Body of pancreas (tissue), 4 donors: ENCODE measurements around the gene HTR2A. TPM values are rescaled to one million over a fixed set of nuclear protein-coding genes. Genes with fewer than 3 reads are reported as not detected.

Source experiments
- ATAC-seq: fragments of 150-250 bp; one replicate; pipeline ENCODE4 v1.9.1; 2016
- DNase-seq, 4 donors: peaks; one replicate each; pipeline ENCODE4 v3.0.0-alpha.2; 2019
- H3K27ac ChIP-seq, 4 donors: fragments of 200-600 bp; sonication (generic); 1 replicate in 3 of 4; 2 replicates in 1 of 4; pipeline versions ENCODE4 v1.5.1 to v1.6.1; 2016 to 2019; ENCODE audit warnings: mild to moderate bottlenecking in 1 of 4, mixed read lengths in 1 of 4, moderate library complexity in 1 of 4
- H3K27me3 ChIP-seq, 2 donors: fragments of 200-600 bp; sonication (generic); one replicate each; pipeline ENCODE4 v1.6.0; 2016; ENCODE audit warnings: mild to moderate bottlenecking in 1 of 2
- H3K36me3 ChIP-seq, 2 donors: fragments of 200-600 bp; sonication (generic); replicated peaks in 1 of 2; 2 replicates each; pipeline ENCODE4 v1.5.1; 2016; ENCODE audit warnings: low read depth in 2 of 2; ENCODE audit not compliant: insufficient read depth in 1 of 2
- H3K4me1 ChIP-seq: fragments of 200-600 bp; sonication (generic); one replicate; pipeline ENCODE4 v1.6.0; 2016
- H3K4me3 ChIP-seq, 2 donors: fragments of 200-600 bp; sonication (generic); 1 replicate in 1 of 2; 2 replicates in 1 of 2; pipeline ENCODE4 v1.5.1; 2016 to 2019
- H3K9me3 ChIP-seq, 3 donors: fragments of 200-600 bp; sonication (generic); 1 replicate in 2 of 3; 2 replicates in 1 of 3; pipeline ENCODE4 v1.5.1; 2016
- CTCF ChIP-seq, 7 experiments: fragments of 450-650 bp in 4 of 7; fragments of 200-600 bp in 3 of 7; sonication (generic) in 3 of 7; IDR thresholded peaks; one replicate each; pipeline ENCODE4 v1.5.1; 2016 to 2019; ENCODE audit warnings: antibody characterized with exemption in 7 of 7
- POLR2A ChIP-seq, 3 donors: fragments of 450-650 bp; IDR thresholded peaks; one replicate each; pipeline ENCODE4 v1.6.1; 2016; ENCODE audit warnings: antibody characterized with exemption in 3 of 3, mild to moderate bottlenecking in 2 of 3
- WGBS, 2 donors: methylation state at CpG; one replicate each; pipeline ENCODE4 v1.1.5; 2017; 5-methylcytosine and 5-hydroxymethylcytosine counted together
- intact Hi-C: fragments of 100-400 bp; cut with DNase I; formaldehyde crosslinking; loops from one replicate; pipeline ENCODE4 v1.15.1; 2023
- total RNA-seq, 2 donors: library from RNA; depleted of rRNA; stranded (reverse); fragments of >200 nt; gene quantifications; one replicate each; pipeline ENCODE4 v1.1.0, GENCODE V29; 2016

The HTR2A gene
- total RNA-seq, 2 donors from 2014 or later = 0.26 TPM; not detected in 1

DNA sequence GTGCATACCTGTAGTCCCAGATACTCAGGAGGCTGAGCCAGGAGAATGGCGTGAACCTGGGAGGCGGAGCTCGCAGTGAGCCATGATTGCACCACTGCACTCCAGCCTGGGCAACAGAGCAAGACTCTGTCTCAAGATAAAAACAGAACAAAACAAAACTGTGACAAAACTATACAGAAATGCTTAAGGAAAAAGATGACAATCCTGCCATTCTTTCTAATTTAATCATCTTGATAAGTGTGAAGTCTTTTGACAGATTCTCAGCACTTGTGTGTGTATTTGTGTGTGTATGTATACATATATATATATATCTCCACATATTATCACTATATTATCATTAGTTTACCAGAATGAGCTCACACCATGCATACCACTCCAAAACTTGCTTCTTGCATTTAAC, 12.3 kb downstream of the HTR2A start:
- H3K27ac ChIP-seq = no peak overlapping the region
- intact Hi-C loops = no loop called here
- H3K36me3 ChIP-seq = no peaks in the 10 kb centered on the region
- no peaks in the 10 kb centered on the region for H3K4me1 ChIP-seq
- WGBS, 2 donors = 75 to 79% methylated on average over 3 of the region's 3 CpGs
- no peaks in the 10 kb centered on the region for H3K27me3 ChIP-seq
- no peak for DNase-seq
- no peak for ATAC-seq
- H3K4me3 ChIP-seq = no peak overlapping the region
- H3K9me3 ChIP-seq = no peaks in the 10 kb centered on the region
- TF ChIP-seq CTCF (IDR thresholded peaks at IDR 0.05) (no peak), POLR2A (IDR thresholded peaks at IDR 0.05) (no peak)

GRCh38 chr13:46881621-46882020, 15.2 kb downstream of the HTR2A start:
- DNase-seq = no peak
- intact Hi-C loops = no loop called here
- H3K36me3 ChIP-seq = no peaks in the 10 kb centered on the region
- no peak for ATAC-seq
- no peak overlapping the region for H3K4me3 ChIP-seq
- 38 to 46% methylated on average over 2 of the region's 2 CpGs for WGBS, 2 donors
- H3K9me3 ChIP-seq = no peaks in the 10 kb centered on the region
- H3K27me3 ChIP-seq = no peaks in the 10 kb centered on the region
- H3K4me1 ChIP-seq = no peaks in the 10 kb centered on the region
- TF ChIP-seq POLR2A (IDR thresholded peaks at IDR 0.05) (no peak), CTCF (IDR thresholded peaks at IDR 0.05) (no peak)
- no peak overlapping the region for H3K27ac ChIP-seq

DNA sequence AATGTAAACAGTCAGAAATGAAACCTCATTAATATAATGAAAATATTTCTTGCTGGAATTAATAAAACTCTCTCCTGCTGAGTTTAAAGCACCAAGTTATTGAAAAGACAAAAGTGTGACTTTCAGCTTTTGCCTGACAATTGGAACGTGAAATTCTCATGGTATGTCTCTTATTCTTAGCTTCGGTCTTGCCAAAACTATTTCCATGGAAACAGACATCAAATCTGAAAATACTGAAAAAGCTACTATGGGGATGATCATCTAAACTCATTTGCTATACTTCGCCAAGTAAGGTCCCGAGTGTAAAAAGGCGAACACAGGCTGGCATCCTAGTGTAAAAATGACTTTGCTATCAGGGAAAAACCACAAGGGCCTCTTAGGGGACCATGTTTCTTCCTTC, 22.8 kb downstream of the HTR2A start:
- ATAC-seq (no peak), DNase-seq (no peak)
- Histone ChIP-seq H3K36me3 (no peaks in the 10 kb centered on the region), H3K4me1 (no peaks in the 10 kb centered on the region), H3K9me3 (no peaks in the 10 kb centered on the region), H3K27ac (no peak overlapping the region), H3K4me3 (no peak overlapping the region), H3K27me3 (no peaks in the 10 kb centered on the region)
- 69 to 70% methylated on average over 5 of the region's 5 CpGs for WGBS, 2 donors
- intact Hi-C loops = no loop called here
- no peak for TF ChIP-seq CTCF (IDR thresholded peaks at IDR 0.05)
- no peak for TF ChIP-seq POLR2A (IDR thresholded peaks at IDR 0.05)

GRCh38 chr13:46871557-46871956, 25.3 kb downstream of the HTR2A start:
- no peak for ATAC-seq
- TF ChIP-seq CTCF (IDR thresholded peaks at IDR 0.05) = no peak
- TF ChIP-seq POLR2A (IDR thresholded peaks at IDR 0.05) = no peak
- no peaks in the 10 kb centered on the region for H3K4me1 ChIP-seq
- H3K4me3 ChIP-seq = no peak overlapping the region
- no peaks in the 10 kb centered on the region for H3K9me3 ChIP-seq
- H3K36me3 ChIP-seq = no peaks in the 10 kb centered on the region
- intact Hi-C loops = no loop called here
- WGBS, 2 donors = 26 to 34% methylated on average over 2 of the region's 2 CpGs
- H3K27me3 ChIP-seq = no peaks in the 10 kb centered on the region
- DNase-seq = no peak
- H3K27ac ChIP-seq = no peak overlapping the region

DNA sequence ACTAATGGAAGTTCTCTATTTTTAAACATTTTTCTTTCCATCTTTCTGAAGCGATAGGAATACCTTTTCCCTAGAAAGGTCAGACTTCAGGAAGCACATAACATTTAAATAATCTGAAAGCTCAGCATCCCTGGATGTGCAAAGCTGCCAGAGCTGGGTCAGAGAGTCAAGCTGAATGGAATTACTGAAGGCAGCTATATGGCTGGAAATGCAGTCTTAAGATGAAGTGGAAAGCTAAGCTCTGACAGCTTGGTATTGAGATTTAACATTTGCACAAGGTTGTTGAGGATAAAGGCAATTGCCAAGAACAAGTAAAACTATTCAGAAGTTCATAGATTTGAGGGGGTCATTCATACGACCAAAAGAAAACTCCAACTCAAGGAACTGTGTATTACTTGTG, 28.8 kb downstream of the HTR2A start:
- intact Hi-C loops = no loop called here
- Histone ChIP-seq H3K27ac (no peak overlapping the region), H3K4me1 (no peaks in the 10 kb centered on the region), H3K4me3 (no peak overlapping the region), H3K36me3 (no peaks in the 10 kb centered on the region), H3K27me3 (no peaks in the 10 kb centered on the region), H3K9me3 (no peaks in the 10 kb centered on the region)
- DNase-seq = no peak
- 61 to 66% methylated on average over 2 of the region's 2 CpGs for WGBS, 2 donors
- TF ChIP-seq POLR2A (IDR thresholded peaks at IDR 0.05) (no peak), CTCF (IDR thresholded peaks at IDR 0.05) (no peak)
- ATAC-seq = no peak
